ENCODE data around the gene HSP90B1.

Gene HSP90B1

DNA sequence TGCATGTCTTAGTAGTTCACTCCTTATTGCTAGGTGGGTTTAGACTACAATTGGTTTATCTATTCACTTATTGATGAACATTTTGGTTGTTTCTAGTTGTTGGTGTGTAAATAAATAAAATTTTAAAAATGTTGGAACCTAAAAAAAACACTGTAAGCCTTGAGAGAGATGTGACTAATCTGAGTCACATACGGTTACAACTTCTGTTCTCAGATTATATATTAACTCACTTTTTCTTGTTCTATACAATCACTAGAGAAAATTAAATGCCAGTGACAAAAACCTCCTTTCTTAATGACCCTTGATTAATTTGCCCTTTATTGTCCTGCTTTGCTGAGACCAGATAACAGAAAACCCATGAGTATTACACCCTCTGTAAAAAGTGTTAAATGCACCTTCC, 28.4 kb downstream of the HSP90B1 start:
- no peak for DNase-seq (ENCODE audit: low read depth)
- H3K4me3 ChIP-seq (ENCODE audit: low read depth, low read length), result no peak overlapping the region
- TF ChIP-seq, protein P1, sequence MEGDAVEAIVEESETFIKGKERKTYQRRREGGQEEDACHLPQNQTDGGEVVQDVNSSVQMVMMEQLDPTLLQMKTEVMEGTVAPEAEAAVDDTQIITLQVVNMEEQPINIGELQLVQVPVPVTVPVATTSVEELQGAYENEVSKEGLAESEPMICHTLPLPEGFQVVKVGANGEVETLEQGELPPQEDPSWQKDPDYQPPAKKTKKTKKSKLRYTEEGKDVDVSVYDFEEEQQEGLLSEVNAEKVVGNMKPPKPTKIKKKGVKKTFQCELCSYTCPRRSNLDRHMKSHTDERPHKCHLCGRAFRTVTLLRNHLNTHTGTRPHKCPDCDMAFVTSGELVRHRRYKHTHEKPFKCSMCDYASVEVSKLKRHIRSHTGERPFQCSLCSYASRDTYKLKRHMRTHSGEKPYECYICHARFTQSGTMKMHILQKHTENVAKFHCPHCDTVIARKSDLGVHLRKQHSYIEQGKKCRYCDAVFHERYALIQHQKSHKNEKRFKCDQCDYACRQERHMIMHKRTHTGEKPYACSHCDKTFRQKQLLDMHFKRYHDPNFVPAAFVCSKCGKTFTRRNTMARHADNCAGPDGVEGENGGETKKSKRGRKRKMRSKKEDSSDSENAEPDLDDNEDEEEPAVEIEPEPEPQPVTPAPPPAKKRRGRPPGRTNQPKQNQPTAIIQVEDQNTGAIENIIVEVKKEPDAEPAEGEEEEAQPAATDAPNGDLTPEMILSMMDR (conservative IDR thresholded peaks at IDR 0.05; ENCODE audit: low read depth, low read length), result no peak

GRCh38 chr12:103960616-103961227, 30.5 kb downstream of the HSP90B1 start:
- DNase-seq (ENCODE audit: low read depth), result no peak
- TF ChIP-seq, protein P1 (conservative IDR thresholded peaks at IDR 0.05; ENCODE audit: low read depth, low read length), result no peak

DNA sequence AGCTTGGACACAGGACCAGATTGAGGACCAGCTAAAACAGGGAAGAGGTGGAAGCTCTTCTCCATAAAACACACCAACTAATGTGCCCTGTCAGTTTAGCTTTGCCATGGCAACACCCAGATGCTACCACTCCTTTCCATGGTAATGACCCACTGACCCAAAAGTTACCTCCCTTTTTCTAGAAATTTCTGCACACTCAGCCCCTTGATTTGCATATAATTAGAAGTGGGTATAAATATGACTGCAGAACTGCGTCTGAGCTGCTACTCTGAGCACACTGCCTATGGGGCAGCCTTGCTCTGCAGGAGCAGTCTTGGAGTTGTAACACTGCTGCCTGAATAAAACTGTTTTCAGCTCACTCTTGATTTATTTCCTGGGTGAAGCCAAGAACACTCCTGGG, 32.3 kb downstream of the HSP90B1 start:
- no peak for DNase-seq (ENCODE audit: low read depth)
- no peak overlapping the region for H3K4me3 ChIP-seq (ENCODE audit: low read depth, low read length)
- TF ChIP-seq, protein P1 (conservative IDR thresholded peaks at IDR 0.05; ENCODE audit: low read depth, low read length), result no peak

More at GRCh38 chr12:103960616-103961227, 30.5 kb downstream of the HSP90B1 start:
- H3K4me3 ChIP-seq (ENCODE audit: low read depth, low read length), result no peak overlapping the region

- DNase-seq (ENCODE audit: low read depth), result no peak
- TF ChIP-seq, protein P1 (conservative IDR thresholded peaks at IDR 0.05; ENCODE audit: low read depth, low read length), result no peak
- H3K4me3 ChIP-seq (ENCODE audit: low read depth, low read length), result peak overlapping the region; percentile 84
Measured at GRCh38 chr12:103964805-103965204, 34.6 kb downstream of the HSP90B1 start.

DNA sequence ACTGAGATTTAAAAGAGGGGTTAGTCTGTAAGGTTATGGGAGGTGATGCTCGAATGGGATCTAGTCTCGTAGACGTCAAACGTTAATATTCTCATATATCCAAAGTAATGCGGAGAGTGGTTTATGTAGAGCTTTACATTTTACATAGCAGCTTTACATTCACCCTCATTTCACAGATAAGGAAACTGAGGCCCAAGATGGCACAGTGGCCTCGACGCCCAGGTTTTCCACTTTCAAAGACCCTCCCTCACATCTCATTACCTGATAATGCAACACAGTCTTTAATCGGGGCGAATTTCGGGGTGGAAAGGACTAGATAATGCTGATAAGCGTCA, 35.0 kb downstream of the HSP90B1 start:
- peak overlapping the region; percentile 84 for H3K4me3 ChIP-seq (ENCODE audit: low read depth, low read length)
- no peak for DNase-seq (ENCODE audit: low read depth)
- TF ChIP-seq, protein P1 (conservative IDR thresholded peaks at IDR 0.05; ENCODE audit: low read depth, low read length), result no peak

DNA sequence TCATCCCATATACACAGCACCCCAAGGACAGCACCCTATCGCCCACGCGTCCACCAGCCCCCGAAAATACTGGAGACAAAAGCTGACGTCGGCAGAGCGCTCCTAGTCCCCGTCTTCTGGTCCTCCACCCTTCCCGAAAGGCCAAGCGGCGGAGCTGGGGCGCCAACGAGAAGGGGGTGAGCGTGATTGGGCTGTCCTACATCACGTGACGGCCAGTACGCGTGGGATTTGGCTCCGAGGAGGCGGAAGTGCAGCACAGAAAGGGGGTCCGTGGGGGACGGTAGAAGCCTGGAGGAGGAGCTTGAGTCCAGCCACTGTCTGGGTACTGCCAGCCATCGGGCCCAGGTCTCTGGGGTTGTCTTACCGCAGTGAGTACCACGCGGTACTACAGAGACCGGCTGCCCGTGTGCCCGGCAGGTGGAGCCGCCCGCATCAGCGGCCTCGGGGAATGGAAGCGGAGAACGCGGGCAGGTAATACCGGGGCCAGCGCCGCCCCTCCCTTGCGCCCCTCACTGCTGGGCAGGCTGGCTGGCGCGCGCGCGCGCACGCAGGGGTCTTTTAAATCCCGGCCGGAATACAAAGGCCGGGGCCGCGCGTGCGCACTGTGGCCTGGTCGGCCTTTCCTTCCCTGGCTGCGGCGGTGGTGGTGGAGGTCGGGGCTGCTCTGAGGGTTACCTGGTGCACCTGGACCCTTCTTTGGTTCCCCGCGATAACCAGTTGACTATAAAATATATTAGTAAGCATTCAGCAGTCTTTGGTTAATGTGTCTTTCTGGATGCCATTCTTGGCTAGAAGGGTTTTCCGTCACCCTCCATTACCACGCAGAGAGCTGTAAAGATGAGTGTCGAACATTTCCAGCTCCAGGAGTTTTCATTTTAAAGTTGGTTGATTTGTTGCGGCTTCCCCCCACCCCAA, 35.6 kb downstream of the HSP90B1 start, which contains the start of gene TDG:
TSS of gene TDG (plus strand) at position 283 of the 915 bp plus-strand sequence. CDS start at position 449, 166 bp downstream.
- peak within 1 kb of the TSS; percentile 84 for H3K4me3 ChIP-seq (ENCODE audit: low read depth, low read length)
- TF ChIP-seq, protein P1 (conservative IDR thresholded peaks at IDR 0.05; ENCODE audit: low read depth, low read length), result no peak

More for the DNA sequence above, 35.6 kb downstream of the HSP90B1 start, which contains the start of gene TDG:
- peak; percentile 100 for DNase-seq (ENCODE audit: low read depth)
